Measurements from ENCODE around the gene GTPBP3. TPM values are rescaled to one million over a fixed set of nuclear protein-coding genes. Genes with fewer than 3 reads are reported as not detected.

The GTPBP3 gene
- total and polyA plus RNA-seq, 9 of the 15 experiments (the other 6 are each of a cell fraction or from before 2014, with no cell fraction given), result 4.9 to 124 (median 22.6) TPM

DNA sequence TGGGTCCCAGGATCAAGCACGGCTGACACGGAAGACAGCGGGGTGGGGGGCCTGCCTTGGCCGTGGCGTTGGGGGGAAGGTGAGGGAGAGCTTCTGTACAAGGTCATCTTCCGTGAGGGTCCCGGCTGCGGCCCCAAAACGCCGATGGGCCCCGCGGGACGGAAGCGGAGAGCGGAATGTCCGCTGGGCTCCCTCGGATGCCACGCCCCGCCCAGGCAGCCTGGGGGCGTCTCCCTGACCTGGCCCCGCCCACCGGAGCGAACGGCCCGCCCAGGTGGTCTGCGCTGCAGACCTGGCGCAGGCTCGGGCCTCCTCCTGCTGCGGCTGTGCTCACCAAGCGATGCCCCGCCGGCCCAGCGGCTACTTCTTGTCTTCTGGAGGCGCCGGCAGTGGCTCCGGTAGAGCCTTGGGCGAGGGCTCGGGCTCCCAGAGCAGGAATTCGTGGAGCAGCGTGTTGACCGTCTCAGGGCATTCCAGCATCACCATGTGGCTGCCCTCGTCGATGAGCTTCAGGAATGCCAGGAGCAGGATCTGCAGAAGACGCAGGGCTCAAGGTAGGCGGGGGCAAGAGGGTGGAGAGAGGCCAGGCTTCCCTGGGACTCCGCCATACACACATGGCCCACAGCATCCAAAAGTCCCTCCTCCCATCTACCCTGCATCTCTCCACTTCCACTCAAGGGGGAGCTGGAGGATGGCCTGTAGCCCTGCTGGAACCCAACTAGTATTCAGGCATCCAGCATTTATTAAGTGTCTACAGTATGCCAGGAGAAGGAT is 44.9 kb upstream of the GTPBP3 start (continued):
- TF ChIP-seq TCF7 (IDR thresholded peaks at IDR 0.05; ENCODE audit: borderline replicate concordance) (no peak), MCM3 (IDR thresholded peaks at IDR 0.05) (no peak), CBX8 (IDR thresholded peaks at IDR 0.05; ENCODE audit: borderline replicate concordance, extremely low read depth, low read depth, low read length, poor library complexity, severe bottlenecking) (no peak), STAG1 (CRISPR knock-in tag; IDR thresholded peaks at IDR 0.05; ENCODE audit: borderline replicate concordance) (peak; percentile 76; the same call in 1 of the 2 replicates), MLLT1 (IDR thresholded peaks at IDR 0.05) (no peak), NR1H2 (CRISPR knock-in tag; IDR thresholded peaks at IDR 0.05) (no peak; the same call in 1 of the 2 replicates), SP2 (IDR thresholded peaks at IDR 0.05; ENCODE audit: extremely low read depth, low read depth, low read length, poor library complexity, severe bottlenecking) (no peak), CREM (IDR thresholded peaks at IDR 0.05; ENCODE audit: low read depth) (peak; percentile 59; the same call in 1 of the 2 replicates), GATAD2A (IDR thresholded peaks at IDR 0.05) (0 out of 2 replicates have a peak, but pooled peaks have one; percentile 72), COPS2 (conservative IDR thresholded peaks at IDR 0.05) (no peak), YY1 (IDR thresholded peaks at IDR 0.05; ENCODE audit: borderline replicate concordance in 1 of 3, control insufficient read depth in 1 of 3, extremely low read depth in 1 of 3, insufficient read depth in 3 of 3, insufficient read length in 1 of 3, insufficient replicate concordance in 2 of 3, low read depth in 1 of 3, low read length in 2 of 3) (peak in 2 of 3 experiments; percentile 66 to 84), CC2D1A (IDR thresholded peaks at IDR 0.05) (peak; percentile 82)
- TF ChIP-seq, protein P1, sequence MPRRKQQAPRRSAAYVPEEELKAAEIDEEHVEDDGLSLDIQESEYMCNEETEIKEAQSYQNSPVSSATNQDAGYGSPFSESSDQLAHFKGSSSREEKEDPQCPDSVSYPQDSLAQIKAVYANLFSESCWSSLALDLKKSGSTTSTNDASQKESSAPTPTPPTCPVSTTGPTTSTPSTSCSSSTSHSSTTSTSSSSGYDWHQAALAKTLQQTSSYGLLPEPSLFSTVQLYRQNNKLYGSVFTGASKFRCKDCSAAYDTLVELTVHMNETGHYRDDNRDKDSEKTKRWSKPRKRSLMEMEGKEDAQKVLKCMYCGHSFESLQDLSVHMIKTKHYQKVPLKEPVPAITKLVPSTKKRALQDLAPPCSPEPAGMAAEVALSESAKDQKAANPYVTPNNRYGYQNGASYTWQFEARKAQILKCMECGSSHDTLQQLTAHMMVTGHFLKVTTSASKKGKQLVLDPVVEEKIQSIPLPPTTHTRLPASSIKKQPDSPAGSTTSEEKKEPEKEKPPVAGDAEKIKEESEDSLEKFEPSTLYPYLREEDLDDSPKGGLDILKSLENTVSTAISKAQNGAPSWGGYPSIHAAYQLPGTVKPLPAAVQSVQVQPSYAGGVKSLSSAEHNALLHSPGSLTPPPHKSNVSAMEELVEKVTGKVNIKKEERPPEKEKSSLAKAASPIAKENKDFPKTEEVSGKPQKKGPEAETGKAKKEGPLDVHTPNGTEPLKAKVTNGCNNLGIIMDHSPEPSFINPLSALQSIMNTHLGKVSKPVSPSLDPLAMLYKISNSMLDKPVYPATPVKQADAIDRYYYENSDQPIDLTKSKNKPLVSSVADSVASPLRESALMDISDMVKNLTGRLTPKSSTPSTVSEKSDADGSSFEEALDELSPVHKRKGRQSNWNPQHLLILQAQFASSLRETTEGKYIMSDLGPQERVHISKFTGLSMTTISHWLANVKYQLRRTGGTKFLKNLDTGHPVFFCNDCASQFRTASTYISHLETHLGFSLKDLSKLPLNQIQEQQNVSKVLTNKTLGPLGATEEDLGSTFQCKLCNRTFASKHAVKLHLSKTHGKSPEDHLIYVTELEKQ (CRISPR knock-in tag; IDR thresholded peaks at IDR 0.05), result no peak
- TF ChIP-seq, protein P2, sequence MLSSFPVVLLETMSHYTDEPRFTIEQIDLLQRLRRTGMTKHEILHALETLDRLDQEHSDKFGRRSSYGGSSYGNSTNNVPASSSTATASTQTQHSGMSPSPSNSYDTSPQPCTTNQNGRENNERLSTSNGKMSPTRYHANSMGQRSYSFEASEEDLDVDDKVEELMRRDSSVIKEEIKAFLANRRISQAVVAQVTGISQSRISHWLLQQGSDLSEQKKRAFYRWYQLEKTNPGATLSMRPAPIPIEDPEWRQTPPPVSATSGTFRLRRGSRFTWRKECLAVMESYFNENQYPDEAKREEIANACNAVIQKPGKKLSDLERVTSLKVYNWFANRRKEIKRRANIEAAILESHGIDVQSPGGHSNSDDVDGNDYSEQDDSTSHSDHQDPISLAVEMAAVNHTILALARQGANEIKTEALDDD (IDR thresholded peaks at IDR 0.05), result peak; percentile 53; the same call in 1 of the 2 replicates
- TF ChIP-seq, protein P3, sequence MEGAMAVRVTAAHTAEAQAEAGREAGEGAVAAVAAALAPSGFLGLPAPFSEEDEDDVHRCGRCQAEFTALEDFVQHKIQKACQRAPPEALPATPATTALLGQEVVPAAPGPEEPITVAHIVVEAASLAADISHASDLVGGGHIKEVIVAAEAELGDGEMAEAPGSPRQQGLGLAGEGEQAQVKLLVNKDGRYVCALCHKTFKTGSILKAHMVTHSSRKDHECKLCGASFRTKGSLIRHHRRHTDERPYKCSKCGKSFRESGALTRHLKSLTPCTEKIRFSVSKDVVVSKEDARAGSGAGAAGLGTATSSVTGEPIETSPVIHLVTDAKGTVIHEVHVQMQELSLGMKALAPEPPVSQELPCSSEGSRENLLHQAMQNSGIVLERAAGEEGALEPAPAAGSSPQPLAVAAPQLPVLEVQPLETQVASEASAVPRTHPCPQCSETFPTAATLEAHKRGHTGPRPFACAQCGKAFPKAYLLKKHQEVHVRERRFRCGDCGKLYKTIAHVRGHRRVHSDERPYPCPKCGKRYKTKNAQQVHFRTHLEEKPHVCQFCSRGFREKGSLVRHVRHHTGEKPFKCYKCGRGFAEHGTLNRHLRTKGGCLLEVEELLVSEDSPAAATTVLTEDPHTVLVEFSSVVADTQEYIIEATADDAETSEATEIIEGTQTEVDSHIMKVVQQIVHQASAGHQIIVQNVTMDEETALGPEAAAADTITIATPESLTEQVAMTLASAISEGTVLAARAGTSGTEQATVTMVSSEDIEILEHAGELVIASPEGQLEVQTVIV (CRISPR knock-in tag; IDR thresholded peaks at IDR 0.05; ENCODE audit: borderline replicate concordance), result no peak
- TF ChIP-seq, protein P4, sequence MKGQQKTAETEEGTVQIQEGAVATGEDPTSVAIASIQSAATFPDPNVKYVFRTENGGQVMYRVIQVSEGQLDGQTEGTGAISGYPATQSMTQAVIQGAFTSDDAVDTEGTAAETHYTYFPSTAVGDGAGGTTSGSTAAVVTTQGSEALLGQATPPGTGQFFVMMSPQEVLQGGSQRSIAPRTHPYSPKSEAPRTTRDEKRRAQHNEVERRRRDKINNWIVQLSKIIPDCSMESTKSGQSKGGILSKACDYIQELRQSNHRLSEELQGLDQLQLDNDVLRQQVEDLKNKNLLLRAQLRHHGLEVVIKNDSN (CRISPR knock-in tag; IDR thresholded peaks at IDR 0.05), result peak; percentile 41; the same call in 1 of the 2 replicates
